ENCODE results near the gene GLDN.

GRCh38 chr15:51401051-51401780, 59.8 kb downstream of the GLDN start:
- TF ChIP-seq EZH2 (IDR thresholded peaks at IDR 0.05; ENCODE audit: insufficient read depth, poor library complexity, severe bottlenecking) = no peak
- TF ChIP-seq EZH2phosphoT487 (IDR thresholded peaks at IDR 0.05; ENCODE audit: insufficient read depth, low read depth) = no peak

All from GM23248 (cell line).